GM12878 (cell line): Measurements from ENCODE around the gene MLXIP. TPM values are rescaled to one million over a fixed set of nuclear protein-coding genes. Genes with fewer than 3 reads are reported as not detected.

Source experiments
- ATAC-seq: fragments of 200-7000 bp; cut with Tn5 transposase; 3 replicates; pipeline ENCODE4 v1.9.1; 2020; ENCODE audit warnings: mild to moderate bottlenecking, moderate library complexity
- BruUV-seq: library from RNA; stranded (reverse); fragments of 400-500 nt; replicated peaks from 2 replicates; lab custom pipeline; 2021; lab: Mats Ljungman, UMichigan
- CTCF ChIA-PET: fragments of 300-600 bp; sonication (Branson Sonifier 250); formaldehyde crosslinking; extraction: SDS; loops from one replicate; lab custom pipeline; 2021; ENCODE audit warnings: inconsistent platforms; lab: Yijun Ruan, JAX
- POLR2A ChIA-PET: fragments of 350-600 bp; formaldehyde crosslinking; extraction: SDS; loops from one replicate; lab custom pipeline; 2021; ENCODE audit warnings: inconsistent platforms; lab: Charles Lee
- RAD21 ChIA-PET: fragments of 300-600 bp; sonication (Branson Sonifier 250); formaldehyde crosslinking; loops from one replicate; lab custom pipeline; 2023; ENCODE audit warnings: antibody characterized with exemption; ENCODE audit not compliant: unreplicated experiment; lab: Charles Lee
- SMC1A ChIA-PET: fragments of 300-600 bp; sonication (Branson Sonifier 250); formaldehyde crosslinking; loops from one replicate; lab custom pipeline; 2023; ENCODE audit not compliant: unreplicated experiment, uncharacterized antibody; lab: Charles Lee
- DNase-seq: peaks from one replicate; pipeline ENCODE4 v3.0.0-alpha.2; 2011; ENCODE audit warnings: low read depth, low spot score
- FAIRE-seq: peaks from 3 replicates; lab custom pipeline; 2011; peaks lifted over from hg19 to GRCh38; lab: Jason Lieb, UNC
- H2AFZ ChIP-seq: 2 replicates; pipeline ENCODE4 v1.6.0; 2011; ENCODE audit warnings: low read depth, low read length, control low read depth; ENCODE audit not compliant: control insufficient read depth
- H3K27ac ChIP-seq: 2 replicates; pipeline ENCODE4 v1.5.1; 2011; ENCODE audit warnings: control low read depth; ENCODE audit not compliant: control insufficient read depth, insufficient read depth
- H3K27me3 ChIP-seq, 2 experiments: replicated peaks in 1 of 2; 2 replicates each; pipeline versions ENCODE4 v1.6.0 to v1.6.1; 2011; ENCODE audit warnings: low read length in 1 of 2; ENCODE audit not compliant: control insufficient read depth in 2 of 2, insufficient read depth in 2 of 2
- H3K36me3 ChIP-seq, 2 experiments: 2 replicates each; pipeline ENCODE4 v1.5.1; 2011; ENCODE audit warnings: low read length in 1 of 2; ENCODE audit not compliant: control insufficient read depth in 2 of 2, insufficient read depth in 2 of 2
- H3K4me1 ChIP-seq: 2 replicates; pipeline ENCODE4 v1.6.1; 2011; ENCODE audit warnings: mild to moderate bottlenecking, low read length, moderate library complexity, mixed read lengths; ENCODE audit not compliant: control insufficient read depth, insufficient read depth
- H3K4me2 ChIP-seq: 2 replicates; pipeline ENCODE4 v1.6.0; 2011; ENCODE audit warnings: control low read depth; ENCODE audit not compliant: control insufficient read depth, insufficient read depth
- H3K4me3 ChIP-seq: fragments of 200-600 bp; sonication (generic); 2 replicates; pipeline ENCODE4 v1.5.1; 2016
- H3K79me2 ChIP-seq: 2 replicates; pipeline ENCODE4 v1.6.0; 2011; ENCODE audit warnings: low read length; ENCODE audit not compliant: control insufficient read depth, insufficient read depth
- H3K9ac ChIP-seq: 2 replicates; pipeline ENCODE4 v1.8.0; 2011; ENCODE audit warnings: low read length, control low read depth, mixed read lengths; ENCODE audit not compliant: control insufficient read depth, insufficient read depth
- H3K9me3 ChIP-seq: replicated peaks from 3 replicates; pipeline ENCODE4 v1.5.1; 2011; ENCODE audit warnings: mild to moderate bottlenecking, low read length; ENCODE audit not compliant: control insufficient read depth, insufficient read depth
- H4K20me1 ChIP-seq: 2 replicates; pipeline ENCODE4 v1.6.0; 2011; ENCODE audit not compliant: control insufficient read depth, insufficient read depth
- SKIL ChIP-seq: fragments of 450-650 bp; IDR thresholded peaks from 2 replicates; pipeline ENCODE4 v1.6.1; 2017; ENCODE audit warnings: mild to moderate bottlenecking, low read depth, inconsistent platforms; ENCODE audit not compliant: poor library complexity, severe bottlenecking
- WGBS: methylation state at CpG from one replicate; pipeline ENCODE4 v1.1.6; 2016; ENCODE audit warnings: low lambda C conversion rate; ENCODE audit not compliant: insufficient replicate concordance, insufficient coverage; ENCODE audit errors: missing lambda C conversion rate; 5-methylcytosine and 5-hydroxymethylcytosine counted together
- in situ Hi-C: fragments of 300-500 bp; cut with MboI; formaldehyde crosslinking; loops from 9 replicates; pipeline ENCODE4 v1.14.3; 2018; ENCODE audit warnings: mixed read lengths
- intact Hi-C: fragments of 100-400 bp; cut with micrococcal nuclease; formaldehyde crosslinking; loops from one replicate; pipeline ENCODE4 v1.14.2; 2022; ENCODE audit not compliant: unreplicated experiment
- polyA plus RNA-seq, 11 experiments: library from polyadenylated mRNA; depleted of rRNA in 4 of 11; unstranded in 6 of 11; stranded (reverse) in 5 of 11; fragments of >200 nt; fragmentation: Nextera tagmentation in 4 of 11; fragmentation: Illumina TruSeq in 1 of 11; extraction: Ambion mirVana in 4 of 11; extraction: Trizol in 1 of 11; gene quantifications; 1 replicate in 1 of 11; 2 replicates in 10 of 11; pipeline versions ENCODE4 v1.2.1 to v1.2.3, GENCODE V29; 2011 to 2016; ENCODE audit warnings: inconsistent platforms in 2 of 11, missing spikeins in 2 of 11, low read depth in 1 of 11
- total RNA-seq, 4 experiments: library from RNA; depleted of rRNA in 3 of 4; stranded (reverse); fragments of >200 nt in 3 of 4; fragmentation: Illumina TruSeq in 1 of 4; extraction: Trizol in 1 of 4; gene quantifications; 2 replicates each; pipeline versions ENCODE4 v1.2.1 to v1.2.3, GENCODE V29; 2013 to 2021

The MLXIP gene
- total and polyA plus RNA-seq, 10 of the 15 experiments (the other 5 are each of a cell fraction or from before 2014, with no cell fraction given): 1.1 to 23.7 (median 7.0) TPM

GRCh38 chr12:122162976-122163375 lies 84.4 kb downstream of the MLXIP start:
- Histone ChIP-seq H3K4me3 (no peak overlapping the region), H3K9me3 (no peaks in the 10 kb centered on the region), H2AFZ (no peak overlapping the region), H3K4me2 (no peak overlapping the region), H3K9ac (no peak overlapping the region), H3K79me2 (no peaks in the 10 kb centered on the region), H3K27me3 (no peaks in the 10 kb centered on the region), H4K20me1 (no peaks in the 10 kb centered on the region), H3K27ac (no peak overlapping the region), H3K4me1 (peaks cover 31% of the 10 kb centered on the region), H3K36me3 (no peaks in the 10 kb centered on the region)
- WGBS: 78% methylated on average over 3 of the region's 3 CpGs
- intact Hi-C loops: no loop called here
- ATAC-seq: no peak
- no peak for TF ChIP-seq SKIL
- BruUV-seq: no TSS peak
- DNase-seq: no peak
- in situ Hi-C loops: no loop called here
- no peak for FAIRE-seq
- SMC1A ChIA-PET: no interaction called here
- POLR2A ChIA-PET: no interaction called here
- CTCF ChIA-PET: interaction anchor here (0.7 to 1.2 kb wide), 3 partner anchors 27 to 40 kb away, joined by 3 to 4 read pairs (median 3); no protein-coding TSS in a partner anchor
- RAD21 ChIA-PET: no interaction called here
